NT2/D1 (cell line): ENCODE measurements around the gene TACC2.

Experiments used
- DNase-seq: peaks from one replicate; pipeline ENCODE4 v3.0.0-alpha.2; 2011; ENCODE audit warnings: low read depth, low spot score
- H3K27me3 ChIP-seq: 2 replicates; pipeline ENCODE4 v1.6.0; 2011; ENCODE audit warnings: mild to moderate bottlenecking; ENCODE audit not compliant: insufficient read length, insufficient read depth
- H3K36me3 ChIP-seq: 2 replicates; pipeline ENCODE4 v1.6.1; 2011; ENCODE audit warnings: mild to moderate bottlenecking, low read length, mixed read lengths; ENCODE audit not compliant: insufficient read depth, insufficient read length
- H3K4me1 ChIP-seq: 2 replicates; pipeline ENCODE4 v1.5.1; 2011; ENCODE audit not compliant: insufficient read depth, insufficient read length
- H3K4me3 ChIP-seq: 2 replicates; pipeline ENCODE4 v1.5.1; 2011; ENCODE audit warnings: low read depth; ENCODE audit not compliant: insufficient read length
- H3K9ac ChIP-seq: 2 replicates; pipeline ENCODE4 v1.6.0; 2011; ENCODE audit warnings: low read depth; ENCODE audit not compliant: insufficient read length
- H3K9me3 ChIP-seq: 2 replicates; pipeline ENCODE4 v1.5.1; 2011; ENCODE audit warnings: mild to moderate bottlenecking, low read length; ENCODE audit not compliant: insufficient read depth
- SUZ12 ChIP-seq: IDR thresholded peaks from 2 replicates; pipeline ENCODE4 v1.6.1; 2011; ENCODE audit not compliant: insufficient read length, insufficient read depth; ENCODE audit errors: extremely low read depth
- YY1 ChIP-seq: IDR thresholded peaks from 2 replicates; pipeline ENCODE4 v1.6.1; 2011; ENCODE audit not compliant: insufficient read length, insufficient read depth
- ZNF274 ChIP-seq: IDR thresholded peaks from 2 replicates; pipeline ENCODE4 v1.6.1; 2011; ENCODE audit warnings: mild to moderate bottlenecking, low read depth, low read length

Gene TACC2

GRCh38 chr10:122265896-122266295 is 276.9 kb downstream of the TACC2 start:
- Histone ChIP-seq H3K9me3 (peaks cover 11% of the 10 kb centered on the region; the same call in 1 of the 2 replicates), H3K9ac (no peak overlapping the region), H3K27me3 (no peaks in the 10 kb centered on the region), H3K4me3 (no peak overlapping the region), H3K36me3 (no peaks in the 10 kb centered on the region), H3K4me1 (no peaks in the 10 kb centered on the region)
- TF ChIP-seq ZNF274 = no peak
- no peak for TF ChIP-seq YY1
- TF ChIP-seq SUZ12 = no peak
- DNase-seq = no peak

- no peaks in the 10 kb centered on the region for H3K27me3 ChIP-seq
- DNase-seq = no peak
- no peaks in the 10 kb centered on the region for H3K36me3 ChIP-seq
- H3K4me1 ChIP-seq = no peaks in the 10 kb centered on the region
- TF ChIP-seq YY1 (no peak), ZNF274 (no peak), SUZ12 (no peak)
- H3K9me3 ChIP-seq = peaks cover 3% of the 10 kb centered on the region; the same call in 1 of the 2 replicates
- no peak overlapping the region for H3K4me3 ChIP-seq
- no peak overlapping the region for H3K9ac ChIP-seq
These were observed 279.1 kb downstream of the TACC2 start for GRCh38 chr10:122267849-122268737.

- Histone ChIP-seq H3K27me3 (no peaks in the 10 kb centered on the region), H3K9me3 (no peaks in the 10 kb centered on the region), H3K36me3 (no peaks in the 10 kb centered on the region), H3K4me3 (no peak overlapping the region), H3K9ac (no peak overlapping the region), H3K4me1 (no peaks in the 10 kb centered on the region)
- DNase-seq = no peak
- TF ChIP-seq SUZ12 = no peak
- no peak for TF ChIP-seq YY1
- TF ChIP-seq ZNF274 = no peak
These were observed 280.2 kb downstream of the TACC2 start for GRCh38 chr10:122269059-122269687.

GRCh38 chr10:122271076-122271475 is 282.1 kb downstream of the TACC2 start, which contains the start of gene BTBD16:
Gene BTBD16, plus strand, starts transcription at chr10:122271296. Its CDS starts 3,786 bp downstream, at chr10:122275082.
- TF ChIP-seq ZNF274 (no peak), SUZ12 (no peak), YY1 (no peak)
- Histone ChIP-seq H3K36me3 (no peaks in the 10 kb centered on the region), H3K4me3 (no peak within 1 kb of the TSS), H3K9ac (no peak within 1 kb of the TSS), H3K9me3 (no peaks in the 10 kb centered on the region), H3K27me3 (no peaks in the 10 kb centered on the region), H3K4me1 (no peaks in the 10 kb centered on the region)
- DNase-seq = no peak

GRCh38 chr10:122273966-122274545 is 285.1 kb downstream of the TACC2 start:
- TF ChIP-seq SUZ12 (no peak), ZNF274 (no peak), YY1 (no peak)
- no peak for DNase-seq
- H3K9ac ChIP-seq = no peak overlapping the region
- no peak overlapping the region for H3K4me3 ChIP-seq
- H3K36me3 ChIP-seq = no peaks in the 10 kb centered on the region
- H3K27me3 ChIP-seq = no peaks in the 10 kb centered on the region
- no peaks in the 10 kb centered on the region for H3K9me3 ChIP-seq
- H3K4me1 ChIP-seq = no peaks in the 10 kb centered on the region

- DNase-seq = no peak
- TF ChIP-seq ZNF274 = no peak
- no peak for TF ChIP-seq YY1
- TF ChIP-seq SUZ12 = no peak
- H3K4me1 ChIP-seq = no peaks in the 10 kb centered on the region
These were observed 287.7 kb downstream of the TACC2 start for GRCh38 chr10:122276611-122277208.

More at GRCh38 chr10:122276611-122277208, 287.7 kb downstream of the TACC2 start:
- Histone ChIP-seq H3K36me3 (no peaks in the 10 kb centered on the region), H3K4me3 (no peak overlapping the region), H3K9ac (no peak overlapping the region), H3K9me3 (no peaks in the 10 kb centered on the region), H3K27me3 (no peaks in the 10 kb centered on the region)
